Activated CD4-positive, CD25-positive, alpha-beta regulatory T cell treated with anti-CD3 and anti-CD28 coated beads, Interleukin-2, amount 50 U/mL, for 24 hours (primary cell): Measurements from ENCODE around the gene JCAD.

Source experiments
- ATAC-seq, 2 donors: fragments of 150-1000 bp; cut with Tn5 transposase; one replicate each; pipeline ENCODE4 v1.10.0; 2021; ENCODE audit warnings: mild to moderate bottlenecking in 1 of 2, moderate library complexity in 1 of 2

JCAD gene

GRCh38 chr10:30043476-30044270, 15.7 kb downstream of the JCAD start:
- no peak for ATAC-seq

GRCh38 chr10:30042820-30043219, 16.6 kb downstream of the JCAD start:
- no peak for ATAC-seq

- no peak for ATAC-seq
Measured at GRCh38 chr10:30041196-30042105, 17.9 kb downstream of the JCAD start.

GRCh38 chr10:30040597-30040996, 18.8 kb downstream of the JCAD start:
- no peak for ATAC-seq

GRCh38 chr10:30039988-30040387, 19.4 kb downstream of the JCAD start:
- no peak for ATAC-seq

- ATAC-seq = no peak
Measured at GRCh38 chr10:30039567-30039966, 19.8 kb downstream of the JCAD start.

- ATAC-seq = no peak
Measured at GRCh38 chr10:30038781-30039536, 20.4 kb downstream of the JCAD start.

GRCh38 chr10:30037620-30038336, 21.6 kb downstream of the JCAD start:
- ATAC-seq = no peak

- no peak for ATAC-seq
Measured at GRCh38 chr10:30036811-30037210, 22.6 kb downstream of the JCAD start.

- no peak for ATAC-seq
Measured at GRCh38 chr10:30036341-30036740, 23.0 kb downstream of the JCAD start.

GRCh38 chr10:30034433-30035137, 24.8 kb downstream of the JCAD start:
- ATAC-seq = no peak

GRCh38 chr10:30032125-30032524, 27.3 kb downstream of the JCAD start:
- ATAC-seq = no peak

GRCh38 chr10:30029872-30030256, 29.5 kb downstream of the JCAD start:
- ATAC-seq = no peak

- ATAC-seq = no peak
Measured at GRCh38 chr10:30029164-30029871, 30.1 kb downstream of the JCAD start.

GRCh38 chr10:30028738-30029030, 30.7 kb downstream of the JCAD start:
- ATAC-seq = no peak

- ATAC-seq = peak in 1 of 2 donors; percentile 15
Measured at GRCh38 chr10:30028006-30028737, 31.2 kb downstream of the JCAD start.

GRCh38 chr10:30027057-30028005, 32.1 kb downstream of the JCAD start:
- ATAC-seq = peak; percentile 98 to 99

GRCh38 chr10:30026578-30026977, 32.8 kb downstream of the JCAD start:
- no peak for ATAC-seq

GRCh38 chr10:30026080-30026479, 33.3 kb downstream of the JCAD start:
- no peak for ATAC-seq
